NCI-H2081 treated with DMSO at 0.1 percent for 48 hours (cell line): Measurements from ENCODE around the gene KRT85.
"Not testable (repeated sequence)": the region's sequence is repeated elsewhere in the genome, so short reads cannot be mapped to it uniquely, and the experiment has no call there.

Source experiments
- DNase-seq: peaks from one replicate; lab custom pipeline; 2025; lab: John Stamatoyannopoulos, UW

KRT85 gene

GRCh38 chr12:52323416-52324152 is 43.7 kb downstream of the KRT85 start:
- DNase-seq = no peak

- DNase-seq = no peak
Measured at GRCh38 chr12:52323001-52323400, 44.3 kb downstream of the KRT85 start.

GRCh38 chr12:52322069-52322468 is 45.2 kb downstream of the KRT85 start:
- DNase-seq = no peak

- no peak for DNase-seq
Measured at GRCh38 chr12:52321418-52321817, 45.9 kb downstream of the KRT85 start.

GRCh38 chr12:52320784-52321400 is 46.4 kb downstream of the KRT85 start, which contains the start of gene KRT83:
TSS of gene KRT83 (minus strand) at chr12:52321398. CDS start at chr12:52321335, 63 bp downstream.
- no peak for DNase-seq

GRCh38 chr12:52319097-52319496 is 48.2 kb downstream of the KRT85 start:
- no peak for DNase-seq

- no peak for DNase-seq
Measured at GRCh38 chr12:52318241-52318990, 48.9 kb downstream of the KRT85 start.

- no peak for DNase-seq
Measured at GRCh38 chr12:52317468-52318052, 49.7 kb downstream of the KRT85 start.

- DNase-seq = no peak
Measured at GRCh38 chr12:52316701-52317100, 50.6 kb downstream of the KRT85 start.

- no peak for DNase-seq
Measured at GRCh38 chr12:52316290-52316689, 51.0 kb downstream of the KRT85 start.

GRCh38 chr12:52315721-52316120 is 51.6 kb downstream of the KRT85 start:
- DNase-seq = not testable (repeated sequence)

GRCh38 chr12:52314511-52314910 is 52.8 kb downstream of the KRT85 start:
- DNase-seq = no peak

GRCh38 chr12:52313926-52314325 is 53.4 kb downstream of the KRT85 start:
- no peak for DNase-seq

- DNase-seq = no peak
Measured at GRCh38 chr12:52313461-52313860, 53.8 kb downstream of the KRT85 start.

GRCh38 chr12:52312086-52312485 is 55.2 kb downstream of the KRT85 start:
- no peak for DNase-seq

- DNase-seq = no peak
Measured at GRCh38 chr12:52311285-52311648, 56.0 kb downstream of the KRT85 start.

- no peak for DNase-seq
Measured at GRCh38 chr12:52310622-52311284, 56.5 kb downstream of the KRT85 start.
